ACHN (cell line): ENCODE data around the gene STK24.

ENCODE experiments used
- DNase-seq: peaks from one replicate; pipeline ENCODE4 v3.0.0-alpha.2; 2015
- in situ Hi-C: cut with HindIII; loops from 2 replicates; pipeline ENCODE4 v1.10.0; 2017; ENCODE audit warnings: low sequenced_read_pairs, low pct_ligation_motif_present, low pct_unique_long_range_greater_than_20kb

STK24 gene

GRCh38 chr13:98485561-98485960 lies 91.3 kb downstream of the STK24 start:
- no peak for DNase-seq
- in situ Hi-C loops, result no loop called here

- peak; percentile 95 for DNase-seq
- in situ Hi-C loops, result no loop called here
Observed at GRCh38 chr13:98484289-98485219, 92.4 kb downstream of the STK24 start.

GRCh38 chr13:98483601-98484288 lies 93.2 kb downstream of the STK24 start:
- in situ Hi-C loops, result no loop called here
- no peak for DNase-seq

DNA sequence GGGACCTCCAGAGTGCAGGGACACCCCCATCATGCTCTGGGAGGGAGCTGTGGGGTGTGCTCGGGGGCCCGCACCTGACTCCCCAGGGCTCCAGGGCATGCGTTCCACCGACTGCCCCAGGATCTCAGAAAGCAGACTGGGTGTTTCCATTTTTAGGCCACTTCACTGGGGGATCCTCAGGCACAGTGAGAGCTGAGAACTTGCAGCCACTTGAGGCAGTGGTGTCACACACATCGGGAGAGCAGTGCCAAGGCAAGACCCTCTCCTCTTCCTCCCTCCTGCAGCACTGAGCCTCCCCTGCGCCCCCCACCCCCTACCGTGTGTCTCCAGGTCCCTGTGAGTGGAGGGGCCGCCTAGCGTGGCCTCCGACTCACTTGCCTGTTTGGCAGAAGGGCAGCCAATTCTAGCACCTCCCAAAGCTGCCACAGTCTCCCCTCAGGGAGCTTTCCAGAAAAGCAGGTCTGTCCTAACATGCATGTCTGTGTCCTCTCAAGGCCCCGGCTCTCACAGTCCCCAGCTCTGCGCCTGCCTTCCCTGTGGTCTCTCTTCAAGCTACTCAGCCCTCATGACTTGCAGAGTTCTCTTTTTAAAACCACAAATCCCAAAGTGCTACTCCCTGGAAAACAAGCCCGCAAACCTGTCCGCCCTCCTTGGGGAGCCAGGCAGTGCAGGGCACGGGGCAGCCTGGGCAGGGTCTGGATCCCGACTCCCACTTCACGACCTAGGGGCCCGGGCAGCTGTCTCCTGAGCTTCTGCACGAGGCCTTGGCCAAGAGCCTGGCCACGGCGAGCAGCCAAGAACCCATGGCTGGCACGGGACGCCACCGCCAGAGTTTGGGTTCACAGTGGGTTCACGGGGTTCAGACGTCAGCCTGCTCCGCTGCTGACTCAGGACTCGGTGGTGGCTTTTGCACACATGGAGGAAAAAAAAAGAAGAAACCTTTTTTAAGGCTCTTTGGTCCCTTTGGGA lies 94.1 kb downstream of the STK24 start:
- DNase-seq, result no peak
- in situ Hi-C loops, result no loop called here

DNA sequence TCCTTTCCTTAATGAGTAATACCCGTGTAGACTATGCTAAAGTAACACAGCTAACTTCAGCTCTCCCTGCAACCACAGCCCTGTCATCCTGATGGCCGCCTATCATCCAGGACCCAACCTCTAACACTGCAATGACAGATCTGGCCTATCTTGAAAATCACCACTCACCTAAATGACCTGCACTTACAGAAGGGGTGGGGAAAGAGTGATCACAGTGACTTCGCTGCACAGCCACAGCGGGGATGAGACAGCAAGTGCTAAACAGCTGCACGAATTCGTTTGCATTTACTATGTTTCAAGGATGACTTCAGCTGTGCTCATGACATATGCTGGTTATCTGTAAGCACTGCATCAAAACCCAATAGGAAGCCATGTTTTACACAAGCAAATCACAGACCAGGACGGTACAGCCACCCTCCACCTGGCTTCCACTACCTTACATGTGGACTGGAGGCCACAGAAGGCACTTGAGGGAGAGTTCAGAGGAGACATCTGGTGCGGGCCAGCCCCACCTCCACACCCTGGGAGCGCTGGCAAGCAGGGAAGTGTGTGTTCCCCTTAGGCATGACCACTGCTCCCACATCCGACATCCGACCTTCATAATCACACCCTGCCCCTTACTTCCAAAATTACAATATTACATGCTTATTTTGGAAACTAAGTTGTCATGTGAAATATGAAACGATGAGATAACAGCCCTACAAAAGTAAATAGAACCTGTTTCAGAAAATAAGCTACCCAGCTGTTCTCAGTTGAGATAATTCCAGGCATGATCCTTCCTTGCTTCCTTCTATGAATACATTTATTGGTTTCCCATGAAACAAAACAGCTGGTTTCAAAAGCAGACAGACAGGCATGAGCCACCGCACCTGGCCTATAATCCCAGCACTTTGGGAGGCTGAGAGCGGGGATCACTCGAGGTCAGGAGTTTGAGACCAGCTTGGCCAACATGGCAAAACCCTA lies 95.7 kb downstream of the STK24 start:
- DNase-seq, result no peak
- in situ Hi-C loops, result no loop called here

DNA sequence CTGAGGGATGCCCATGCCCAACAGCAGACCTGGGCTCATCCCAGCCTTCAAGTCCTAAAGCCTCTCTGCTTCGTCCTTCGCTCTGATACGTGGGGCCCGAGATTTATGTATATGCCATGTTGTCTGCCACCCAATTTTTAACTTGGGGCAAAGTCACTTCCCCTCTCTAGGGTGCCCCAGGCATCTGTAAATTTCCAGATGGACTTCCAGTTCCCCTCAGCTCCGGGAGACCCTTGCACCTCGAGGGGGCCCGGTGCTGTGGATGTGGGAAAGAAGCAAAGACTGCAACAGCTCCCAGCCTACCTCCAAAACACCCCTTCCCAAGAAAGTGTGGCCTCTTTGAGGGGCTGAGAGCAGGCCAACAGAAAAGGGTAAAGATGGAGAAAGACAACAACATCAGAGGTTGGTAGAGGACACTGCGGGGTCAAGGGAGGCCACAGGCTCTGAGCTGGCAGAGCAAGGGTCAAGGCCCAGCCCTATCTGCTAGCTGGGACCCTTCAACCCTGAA lies 97.4 kb downstream of the STK24 start:
- no peak for DNase-seq
- in situ Hi-C loops, result no loop called here

- peak; percentile 67 for DNase-seq
- in situ Hi-C loops, result no loop called here
Observed at GRCh38 chr13:98478189-98479129, 98.4 kb downstream of the STK24 start.

GRCh38 chr13:98476538-98476966 lies 100.4 kb downstream of the STK24 start:
- DNase-seq, result peak; percentile 77
- in situ Hi-C loops, result no loop called here

DNA sequence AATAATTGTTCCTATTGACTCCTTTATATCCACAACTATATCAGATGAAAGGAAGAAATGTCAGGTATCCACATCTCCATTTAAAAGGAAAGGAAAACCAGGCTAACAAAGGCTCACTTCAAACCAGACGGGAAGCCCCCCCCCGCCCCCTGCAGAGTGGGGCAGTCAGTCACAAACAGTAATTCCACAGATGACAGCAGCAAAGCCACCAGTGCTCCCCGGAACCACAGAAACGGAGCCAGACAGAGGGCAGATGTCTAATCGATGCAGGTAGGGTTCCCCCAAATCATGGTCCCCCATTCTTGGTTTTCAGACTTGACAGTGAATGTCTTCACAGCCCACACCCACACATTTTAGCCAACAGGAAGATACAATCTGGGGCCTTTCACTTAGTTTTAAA lies 100.8 kb downstream of the STK24 start:
- in situ Hi-C loops, result no loop called here
- no peak for DNase-seq

- no peak for DNase-seq
- in situ Hi-C loops, result no loop called here
Observed at GRCh38 chr13:98475522-98475921, 101.4 kb downstream of the STK24 start.

GRCh38 chr13:98474761-98475160 lies 102.1 kb downstream of the STK24 start:
- in situ Hi-C loops, result no loop called here
- no peak for DNase-seq

DNA sequence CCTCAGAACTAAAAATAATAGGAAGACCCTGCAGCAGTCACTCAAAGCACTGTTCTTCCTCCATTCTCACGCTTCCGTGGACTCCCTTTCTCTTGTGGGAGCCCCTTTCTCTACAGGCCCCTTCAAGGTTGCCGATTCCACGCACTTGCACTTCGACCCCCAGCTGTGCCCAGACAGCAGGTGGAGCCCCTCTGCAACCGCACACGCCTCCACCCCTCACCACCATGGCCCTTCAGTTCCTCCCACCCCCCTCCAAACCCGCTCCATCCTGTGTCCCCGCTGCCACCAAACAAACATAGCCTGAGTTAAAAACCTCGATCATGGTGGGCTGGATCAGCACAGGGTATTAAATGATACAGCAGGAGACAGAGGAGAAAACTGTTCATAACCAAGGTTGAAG lies 102.6 kb downstream of the STK24 start:
- in situ Hi-C loops, result no loop called here
- DNase-seq, result no peak

DNA sequence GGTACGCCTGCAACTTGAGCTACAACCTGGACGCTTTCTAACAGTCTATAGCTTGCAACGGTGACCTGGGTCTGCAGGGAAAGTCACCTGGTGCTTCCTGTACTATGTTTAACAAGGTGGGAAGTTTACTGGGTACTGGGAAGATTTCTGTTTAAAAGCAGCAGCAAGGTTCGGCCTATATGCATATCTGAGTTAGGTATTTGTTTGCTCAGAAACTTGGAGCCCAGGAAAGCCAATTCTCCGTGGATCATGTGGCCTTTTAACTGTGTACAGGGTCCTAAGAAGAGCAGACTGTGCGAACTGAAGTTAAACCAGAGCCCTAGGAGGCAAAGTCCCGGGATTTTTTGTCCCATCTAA lies 103.1 kb downstream of the STK24 start:
- in situ Hi-C loops, result no loop called here
- DNase-seq, result no peak

DNA sequence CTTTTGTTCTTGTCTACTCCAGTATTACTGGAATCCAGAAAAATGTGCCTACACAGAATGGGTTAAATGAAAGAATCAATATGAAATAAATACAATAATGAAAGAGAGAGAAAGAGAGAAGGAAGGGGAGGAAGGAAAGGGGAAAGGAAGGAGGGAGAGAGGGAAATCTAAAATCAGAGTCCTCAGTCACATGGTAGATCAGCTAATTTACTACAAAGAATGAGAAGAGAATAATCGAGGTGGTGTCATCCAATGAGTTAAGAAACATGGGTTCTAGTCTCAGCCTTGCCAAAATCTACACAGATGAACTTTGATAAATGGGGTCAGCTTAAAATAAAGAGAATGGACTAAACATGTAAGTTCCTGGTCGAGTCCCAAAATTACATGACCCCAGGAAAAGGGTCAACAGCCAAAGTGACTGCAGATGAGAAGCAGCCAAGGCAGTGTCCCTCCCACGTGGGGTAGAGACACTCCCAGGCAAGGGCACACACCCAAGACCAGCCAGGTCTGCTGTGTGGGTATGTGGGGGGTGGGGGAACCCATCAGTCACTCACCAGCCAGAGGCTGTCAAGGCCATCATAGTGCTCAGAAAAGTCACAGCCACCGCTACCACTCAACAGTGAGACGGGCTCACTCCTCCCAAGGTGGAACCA lies 103.6 kb downstream of the STK24 start:
- in situ Hi-C loops, result no loop called here
- no peak for DNase-seq

GRCh38 chr13:98471934-98472333 lies 105.0 kb downstream of the STK24 start:
- DNase-seq, result no peak
- in situ Hi-C loops, result no loop called here

DNA sequence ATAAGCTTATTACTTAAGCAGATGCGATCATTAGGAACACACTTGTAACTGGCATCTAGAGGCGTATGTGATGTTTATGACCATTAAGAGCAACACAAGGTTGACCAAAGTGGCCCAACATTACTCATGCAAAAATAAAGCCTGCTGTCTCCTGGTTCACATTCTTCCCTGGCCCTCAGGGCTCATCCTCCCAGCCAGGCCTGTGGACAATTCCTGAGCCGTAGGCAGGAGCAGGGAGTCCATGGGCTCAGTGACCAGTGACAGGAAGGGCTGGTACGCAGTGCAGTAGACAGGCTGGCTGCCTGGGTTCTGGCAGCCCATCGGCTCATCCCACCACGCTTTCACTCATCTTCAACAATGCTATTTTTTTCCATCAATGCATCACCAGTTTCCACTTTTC lies 106.0 kb downstream of the STK24 start:
- in situ Hi-C loops, result no loop called here
- no peak for DNase-seq
